NOMO-1 (cell line): Measurements from ENCODE around the gene ERF.

Experiments used
- DNase-seq, 2 experiments: peaks; one replicate each; lab custom pipeline; 2025; ENCODE audit not compliant: unreplicated experiment in 2 of 2; lab: John Stamatoyannopoulos, UW

ERF gene

GRCh38 chr19:42219812-42220750 is 34.8 kb downstream of the ERF start, which contains the start of gene ZNF526:
Gene ZNF526, plus strand, starts transcription at chr19:42220312. Its CDS starts 4,092 bp downstream, at chr19:42224404.
- DNase-seq = peak; percentile 96 to 98

DNA sequence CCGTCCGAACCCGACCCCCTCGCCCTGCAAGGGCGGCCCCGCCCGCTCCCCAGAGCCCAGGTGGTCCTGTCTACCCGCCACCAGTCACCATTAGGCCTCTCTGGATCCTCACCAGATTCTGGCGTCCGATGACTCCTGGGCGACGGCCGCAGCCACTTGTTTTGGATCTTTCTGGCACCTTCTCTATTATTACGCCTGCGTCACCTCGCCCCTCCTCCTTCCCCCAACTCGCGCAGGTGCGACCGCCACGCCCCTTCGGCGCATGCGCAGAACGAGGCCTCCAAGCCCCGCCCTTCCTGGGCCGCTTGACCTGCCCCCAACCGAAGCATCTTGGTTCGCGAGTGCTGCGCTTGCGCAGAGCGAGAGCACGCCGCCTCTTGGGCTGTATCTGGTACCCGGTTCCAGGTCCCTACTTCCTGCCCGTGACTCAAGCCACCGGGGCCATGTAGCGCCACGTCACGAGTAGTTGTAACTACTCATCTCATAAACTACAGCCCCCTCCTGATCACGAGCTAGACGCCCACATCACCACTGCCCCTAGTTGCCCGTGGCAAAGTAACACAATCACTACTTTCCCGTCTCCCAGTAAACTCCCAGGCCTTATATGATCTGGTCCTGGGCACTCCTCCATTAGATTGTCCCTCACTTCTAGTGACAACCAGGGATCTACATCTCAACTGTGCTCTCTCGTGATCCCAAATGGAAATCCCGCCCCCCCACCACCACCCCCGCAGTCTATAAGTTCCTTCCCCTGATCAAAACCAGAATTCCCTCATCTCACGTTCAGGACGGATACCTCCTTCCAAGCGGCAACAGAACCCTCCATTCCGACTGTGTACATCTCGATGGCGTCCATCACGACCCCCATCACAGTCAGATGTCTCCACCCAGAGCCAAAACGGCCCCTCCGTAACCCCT is 37.1 kb downstream of the ERF start, which contains the start of gene DEDD2:
Gene DEDD2, minus strand, starts transcription at position 158 of the 918 bp plus-strand sequence. CDS start 670 bp downstream, outside the sequence.
- DNase-seq = peak; percentile 93 to 97

DNA sequence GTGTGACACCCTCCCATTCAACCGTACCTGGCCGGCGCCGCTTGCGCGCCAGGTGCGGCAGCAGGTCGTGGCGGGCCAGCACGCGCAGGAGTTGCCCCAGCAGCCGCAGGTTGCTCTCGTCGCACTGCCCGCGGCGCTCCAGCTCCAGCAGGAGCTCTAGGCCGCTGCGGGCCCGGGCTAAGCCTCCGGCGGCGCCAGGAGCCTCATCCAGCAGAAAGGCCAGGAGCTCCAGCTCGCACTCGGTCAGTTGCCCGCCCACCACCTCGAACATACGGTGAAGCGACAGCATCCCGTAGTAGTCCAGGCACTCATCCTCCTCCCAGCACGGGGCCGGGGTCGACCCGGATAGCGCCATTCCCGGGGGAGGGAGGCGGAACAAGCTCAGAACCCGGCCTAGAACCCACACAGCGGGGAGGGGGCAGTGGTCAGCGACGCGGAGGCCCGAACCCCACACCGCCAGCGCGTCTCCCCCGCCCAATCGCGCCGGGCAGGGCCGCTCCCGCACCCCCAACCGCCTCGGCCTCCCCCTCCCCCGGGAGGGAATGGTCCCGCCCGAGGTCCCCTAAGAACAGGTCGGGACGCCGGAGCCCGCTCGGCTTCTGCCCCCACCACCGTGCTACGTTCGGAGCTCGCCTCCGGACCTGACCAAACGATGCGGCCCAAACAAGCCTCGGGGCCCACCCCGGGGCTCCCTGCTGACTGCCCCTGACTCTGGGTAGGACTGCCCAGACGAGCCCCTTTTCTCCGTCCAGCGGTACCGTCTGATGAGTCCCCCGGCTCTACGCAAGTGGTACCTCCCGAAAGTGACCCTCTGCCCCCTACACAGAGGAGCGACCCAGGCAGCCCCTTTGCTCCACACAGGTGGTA is 38.0 kb downstream of the ERF start:
- DNase-seq = no peak

DNA sequence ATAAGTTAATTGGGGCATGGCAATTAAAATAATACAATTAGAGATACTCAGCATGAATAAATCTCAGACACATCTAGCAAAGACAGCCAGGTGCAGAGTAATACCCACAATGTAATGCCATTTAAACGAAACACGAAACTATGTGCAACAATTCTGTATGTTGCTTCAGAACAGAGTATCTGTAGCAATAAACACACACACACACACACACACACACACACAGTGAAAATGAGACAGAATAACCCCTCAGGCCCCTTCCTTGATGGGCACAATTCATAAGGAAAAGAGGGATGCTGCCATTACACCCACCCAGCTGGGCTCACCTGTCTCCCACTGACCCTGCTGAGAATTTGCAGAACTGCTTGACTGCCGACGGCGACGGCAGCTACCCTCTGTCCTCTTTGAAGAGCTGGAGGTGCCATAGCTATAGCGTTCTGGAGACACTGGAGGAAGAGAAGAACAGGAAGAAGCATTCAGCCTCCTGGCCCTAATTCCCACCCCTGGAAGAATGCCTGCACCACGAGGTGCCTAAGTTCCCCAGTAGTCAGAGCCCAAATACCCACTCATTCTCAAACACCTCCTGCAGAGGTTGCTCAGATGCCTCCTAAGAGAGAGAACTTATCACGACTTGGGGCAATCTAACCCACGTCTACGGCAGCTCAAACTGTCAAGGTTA is 40.0 kb downstream of the ERF start:
- no peak for DNase-seq

DNA sequence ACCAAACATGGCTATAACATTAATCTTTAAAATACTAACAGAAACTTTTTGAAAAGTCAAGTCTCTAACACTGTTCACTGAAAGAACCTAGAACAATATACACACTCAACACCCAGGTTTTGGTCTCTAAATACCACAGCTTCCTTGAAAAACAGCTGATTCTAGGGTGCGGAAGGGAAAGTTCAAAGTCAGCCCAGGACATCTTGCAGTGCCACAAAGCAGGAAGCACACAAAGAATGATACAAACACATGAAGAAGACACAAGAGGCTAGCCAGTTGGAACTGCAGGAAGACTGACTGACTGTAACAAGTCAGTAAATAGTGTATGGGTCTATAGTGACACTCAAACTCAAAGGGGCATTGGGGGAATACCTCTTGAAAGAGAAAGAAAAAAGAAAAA is 42.0 kb downstream of the ERF start:
- no peak for DNase-seq

GRCh38 chr19:42208612-42209011 is 46.3 kb downstream of the ERF start:
- no peak for DNase-seq

GRCh38 chr19:42207767-42208271 is 47.1 kb downstream of the ERF start:
- DNase-seq = peak in 1 of 2 experiments; percentile 12

- DNase-seq = no peak
Observed at GRCh38 chr19:42206871-42207755, 47.8 kb downstream of the ERF start.

GRCh38 chr19:42204664-42205063 is 50.3 kb downstream of the ERF start:
- DNase-seq = no peak

- DNase-seq = no peak
Observed at GRCh38 chr19:42203700-42204099, 51.2 kb downstream of the ERF start.

- DNase-seq = no peak
Observed at GRCh38 chr19:42202290-42202880, 52.5 kb downstream of the ERF start.

GRCh38 chr19:42201489-42202289 is 53.2 kb downstream of the ERF start:
- peak; percentile 90 to 95 for DNase-seq

GRCh38 chr19:42200116-42200715 is 54.7 kb downstream of the ERF start:
- no peak for DNase-seq

- DNase-seq = peak; percentile 93 to 97
Observed at GRCh38 chr19:42199440-42200115, 55.4 kb downstream of the ERF start.

- DNase-seq = peak; percentile 57 to 75
Observed at GRCh38 chr19:42198676-42199439, 56.1 kb downstream of the ERF start.
